HG03066 (cell line): ENCODE results near the gene HSD17B8.

Experiments
- ATAC-seq: cut with Tn5 transposase; IDR thresholded peaks from one replicate; pipeline ENCODE4 v1.9.1; 2021; ENCODE audit warnings: low read depth; ENCODE audit not compliant: unreplicated experiment

Gene HSD17B8

GRCh38 chr6:33171016-33171879 lies 33.2 kb upstream of the HSD17B8 start:
- no peak for ATAC-seq

GRCh38 chr6:33171880-33172687 lies 32.4 kb upstream of the HSD17B8 start:
- no peak for ATAC-seq

DNA sequence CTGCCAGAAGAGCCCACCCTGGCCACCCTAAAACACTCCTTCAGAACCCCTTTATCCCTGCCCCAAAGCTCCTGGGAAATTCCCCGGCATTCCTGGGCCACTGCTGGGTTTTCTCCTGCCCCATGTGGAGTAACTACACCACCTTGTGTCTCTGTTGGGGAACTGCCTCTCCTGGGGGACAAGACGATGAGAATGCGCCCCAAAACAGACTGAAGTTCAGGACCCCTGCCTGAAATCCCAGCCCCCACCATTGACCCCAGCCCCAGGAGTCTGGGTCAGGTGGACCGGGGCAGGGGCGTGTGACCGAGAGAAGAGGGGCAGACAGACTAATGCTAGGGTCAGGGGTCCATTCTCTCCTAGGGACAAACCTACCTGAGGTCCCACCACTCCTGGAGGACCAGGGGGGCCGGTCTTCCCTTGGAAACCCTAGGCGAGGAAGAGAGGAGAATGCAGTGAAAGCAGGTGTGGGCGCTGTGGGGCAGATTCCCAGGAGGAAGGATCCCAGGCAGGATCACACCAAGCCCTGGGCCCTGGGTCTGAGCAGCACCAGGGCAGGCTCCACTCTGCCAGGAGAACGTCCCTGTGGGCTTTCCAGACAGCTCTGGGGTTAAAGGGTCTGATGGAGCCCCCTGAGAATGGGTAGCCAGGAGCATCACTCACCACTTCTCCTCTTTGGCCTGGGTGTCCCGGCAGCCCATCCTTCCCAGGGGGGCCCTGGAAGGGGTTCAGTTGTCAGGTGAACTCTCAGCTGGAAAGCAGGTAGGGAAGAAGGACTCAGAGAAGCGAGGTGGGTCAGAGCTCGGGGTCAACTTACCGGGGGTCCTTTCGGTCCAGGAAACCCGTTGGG lies 31.5 kb upstream of the HSD17B8 start:
- no peak for ATAC-seq

DNA sequence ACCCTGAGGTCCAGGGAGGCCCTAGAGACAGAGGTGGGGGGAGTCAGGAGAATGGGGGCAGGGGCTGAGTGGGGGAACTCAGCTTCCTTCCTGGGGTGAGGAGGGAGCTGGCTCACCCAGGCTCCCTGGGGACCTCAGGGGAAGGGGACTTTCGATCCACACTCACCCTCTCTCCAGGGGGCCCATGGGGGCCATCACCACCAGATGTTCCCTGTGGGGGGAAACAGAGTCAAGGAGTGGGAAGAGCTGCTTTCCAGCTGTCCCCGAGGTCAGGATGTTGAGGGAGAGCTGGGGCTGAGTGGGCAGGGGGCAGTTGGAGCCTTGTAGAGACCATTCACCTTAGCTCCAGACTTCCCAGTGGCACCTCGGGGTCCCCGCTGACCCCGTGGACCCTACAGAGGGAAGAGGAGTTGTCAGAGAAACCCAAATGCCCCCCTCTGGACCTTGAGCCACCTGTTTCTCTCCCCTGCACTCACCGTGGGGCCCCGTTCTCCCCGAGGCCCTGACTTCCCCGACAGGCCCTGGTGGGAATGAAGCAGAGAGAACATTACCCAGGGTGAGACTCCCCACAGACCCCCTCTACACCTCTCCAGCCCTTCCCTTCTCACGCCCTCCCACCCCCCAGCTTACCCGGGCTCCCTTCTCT lies 30.8 kb upstream of the HSD17B8 start:
- ATAC-seq: no peak

DNA sequence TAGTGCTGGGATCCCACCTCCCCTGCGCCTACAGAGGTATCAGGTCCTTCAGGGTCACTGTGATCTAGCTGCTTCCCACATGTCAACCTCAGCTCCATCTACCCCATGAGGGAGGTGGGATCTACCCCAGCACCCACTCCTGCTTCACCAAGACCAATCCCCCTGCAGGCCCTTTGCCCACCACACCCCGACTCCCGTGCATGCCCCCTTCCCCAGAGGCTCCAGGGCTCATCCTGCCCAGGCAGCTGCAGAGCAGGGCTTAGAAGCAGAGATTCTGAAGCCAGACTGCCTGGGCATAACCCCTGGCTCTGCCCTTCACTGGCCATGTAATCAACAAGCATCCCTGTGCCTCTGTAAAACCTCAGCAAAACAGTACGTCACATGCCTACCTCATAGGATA lies 29.7 kb upstream of the HSD17B8 start:
- no peak for ATAC-seq

- no peak for ATAC-seq
Measured at GRCh38 chr6:33175436-33176069, 28.9 kb upstream of the HSD17B8 start.

- no peak for ATAC-seq
Measured at GRCh38 chr6:33176906-33177305, 27.5 kb upstream of the HSD17B8 start.

DNA sequence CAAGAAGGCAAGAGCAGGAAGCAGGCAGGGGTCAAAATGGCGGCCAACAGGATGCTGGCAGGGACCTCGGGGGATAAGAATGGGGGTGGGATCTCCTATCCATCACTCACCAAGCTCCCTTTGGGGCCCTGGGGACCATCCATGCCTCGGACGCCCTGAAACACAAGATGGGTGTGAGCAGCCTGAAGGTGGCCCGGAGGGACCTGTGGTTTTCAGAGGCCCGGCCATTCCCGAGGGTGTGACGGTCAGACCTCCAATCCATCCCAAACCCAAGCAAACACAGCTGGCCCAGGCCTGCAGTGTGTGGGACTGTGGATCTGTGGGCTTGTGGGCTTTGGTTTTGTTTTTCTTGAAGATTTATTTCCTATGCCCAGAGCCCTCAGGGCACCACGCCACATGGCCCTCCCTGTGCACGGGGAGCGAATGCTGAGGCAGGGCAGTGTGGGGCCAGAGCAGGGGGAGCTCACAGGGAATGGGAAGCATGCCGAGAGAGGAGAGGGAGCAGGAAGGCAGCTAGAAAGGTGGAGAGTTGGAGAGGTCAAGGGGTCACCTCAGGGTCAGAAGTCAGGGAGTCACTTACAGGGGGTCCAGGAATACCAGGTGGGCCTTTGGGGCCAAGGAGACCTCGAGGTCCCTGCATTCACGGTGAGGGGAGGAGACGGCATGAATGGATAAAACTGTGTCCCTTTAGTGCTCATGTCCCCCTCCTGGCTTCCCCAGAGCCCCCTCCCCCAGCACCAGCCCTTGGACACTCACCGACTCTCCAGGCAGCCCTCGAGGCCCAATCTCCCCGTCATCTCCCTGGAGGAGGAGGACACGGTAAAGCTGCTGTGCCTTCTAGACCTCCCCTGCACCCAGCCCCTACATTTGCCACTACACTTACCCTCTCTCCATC lies 26.7 kb upstream of the HSD17B8 start:
- ATAC-seq: no peak

GRCh38 chr6:33178755-33179475 lies 25.5 kb upstream of the HSD17B8 start:
- no peak for ATAC-seq

DNA sequence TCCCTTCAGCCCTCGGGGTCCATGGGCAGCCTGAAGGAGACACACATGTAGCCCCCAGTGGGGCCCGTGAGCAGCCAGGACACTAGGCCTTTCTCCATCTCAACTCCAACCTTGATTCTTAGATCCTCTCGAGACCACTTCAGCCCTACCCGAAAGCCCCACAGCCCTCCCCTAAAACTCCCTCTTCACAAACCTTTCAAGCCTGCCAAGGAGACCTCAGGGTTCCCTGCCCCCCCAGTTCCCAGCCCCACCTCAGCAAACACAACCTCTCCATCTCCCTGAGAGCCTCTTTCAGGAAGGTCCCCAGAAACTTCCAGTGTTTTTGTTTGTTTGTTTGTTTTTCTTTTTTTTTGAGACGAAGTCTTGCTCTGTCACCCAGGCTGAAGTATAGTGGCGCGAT lies 23.3 kb upstream of the HSD17B8 start:
- no peak for ATAC-seq

DNA sequence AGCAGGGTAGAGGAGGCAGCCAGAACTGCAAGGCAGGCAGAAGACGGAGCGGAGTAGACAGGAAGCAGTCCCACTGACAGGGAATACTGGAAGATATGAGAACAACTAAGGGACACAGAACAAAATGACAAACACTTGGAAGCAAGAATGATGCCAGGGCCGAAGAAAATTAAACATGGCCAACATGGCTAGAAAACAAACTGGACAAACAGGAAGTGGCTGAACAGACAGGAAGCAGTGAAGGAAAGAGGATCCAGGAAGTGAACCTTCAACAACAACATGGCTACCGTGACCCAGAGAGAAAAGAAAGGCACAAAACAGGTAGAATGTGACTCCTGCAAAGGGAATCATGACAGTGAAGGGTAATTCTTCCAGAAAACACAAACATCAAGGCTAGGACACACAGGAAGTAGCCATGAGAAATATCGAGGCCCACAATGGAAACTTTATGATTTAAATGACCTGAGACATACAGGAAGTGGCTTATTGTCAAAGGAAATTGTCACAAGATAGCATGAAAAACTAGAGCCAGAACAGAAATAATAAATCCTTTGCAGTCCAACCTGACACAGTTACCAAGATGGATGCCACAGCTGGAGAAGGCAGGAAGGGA lies 21.3 kb upstream of the HSD17B8 start:
- ATAC-seq: no peak

DNA sequence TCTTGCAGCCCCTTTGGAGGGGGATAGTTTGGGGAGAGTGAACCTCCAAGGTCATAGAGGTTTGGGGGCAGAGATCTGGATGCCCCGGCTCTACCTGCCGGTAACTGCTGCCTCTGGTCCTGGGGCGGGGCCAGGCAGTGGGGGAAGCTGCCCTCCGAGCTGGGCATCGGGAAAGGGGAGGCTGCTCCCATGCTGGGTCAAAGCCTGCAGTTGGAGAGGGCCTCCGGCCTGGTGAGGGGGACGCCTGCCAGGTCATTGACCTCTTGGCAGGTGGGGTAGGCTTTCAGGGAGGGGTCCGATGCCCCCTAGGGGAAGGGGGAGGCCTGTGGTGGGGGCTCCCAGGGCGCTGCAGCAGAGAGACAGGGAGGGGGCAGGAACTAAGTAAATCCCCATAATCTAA lies 19.3 kb upstream of the HSD17B8 start:
- no peak for ATAC-seq

- no peak for ATAC-seq
Measured at GRCh38 chr6:33185654-33186187, 18.7 kb upstream of the HSD17B8 start.

GRCh38 chr6:33187809-33188208 lies 16.6 kb upstream of the HSD17B8 start:
- no peak for ATAC-seq

DNA sequence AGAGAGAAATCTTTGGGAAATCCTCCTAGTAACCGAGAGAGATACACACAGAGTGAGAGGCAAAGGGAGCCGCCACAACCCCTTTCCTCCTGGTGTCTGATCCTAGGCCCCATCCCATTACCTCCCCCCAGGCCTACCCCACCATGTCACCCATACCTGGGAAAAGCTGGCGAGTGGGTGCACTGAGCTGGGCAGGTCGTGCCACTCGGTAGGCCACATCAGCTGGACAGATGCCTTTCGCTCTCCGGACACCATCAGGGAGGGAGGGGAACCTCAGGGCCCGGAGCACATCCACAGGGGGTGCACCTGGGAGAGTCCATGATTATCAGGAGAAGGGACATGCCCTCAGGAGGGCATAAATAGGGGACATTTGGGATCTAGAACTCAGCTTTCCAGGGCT lies 15.3 kb upstream of the HSD17B8 start:
- ATAC-seq: no peak

GRCh38 chr6:33189625-33190448 lies 14.6 kb upstream of the HSD17B8 start:
- no peak for ATAC-seq
